LNCAP (cell line): ENCODE data around the gene TLR10.

ENCODE experiments used
- CTCF ChIP-seq: fragments of 450-650 bp; IDR thresholded peaks from 2 replicates; pipeline ENCODE4 v1.5.1; 2017; ENCODE audit warnings: mild to moderate bottlenecking

TLR10 gene

GRCh38 chr4:38780833-38781484, 1.8 kb downstream of the TLR10 start:
- no peak for TF ChIP-seq CTCF

DNA sequence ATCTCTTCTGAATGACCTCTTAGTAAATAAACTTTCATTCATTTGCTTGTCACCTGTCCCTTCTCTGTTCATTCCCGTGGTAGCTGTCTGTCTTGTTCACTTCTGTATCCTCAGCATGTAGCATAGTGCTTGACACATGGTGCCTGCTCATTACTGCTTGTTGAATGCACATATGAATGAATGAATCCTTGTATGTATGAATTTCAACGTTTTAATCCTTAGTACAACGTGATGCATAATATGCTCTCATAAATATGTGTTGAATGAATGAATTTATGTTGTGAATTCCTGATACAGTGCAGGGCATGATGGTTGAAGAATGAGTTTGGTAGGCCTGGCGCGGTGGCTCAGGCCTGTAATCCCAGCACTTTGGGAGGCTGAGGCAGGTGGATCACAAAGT, 3.0 kb downstream of the TLR10 start:
- no peak for TF ChIP-seq CTCF

GRCh38 chr4:38775326-38775725, 7.5 kb downstream of the TLR10 start:
- TF ChIP-seq CTCF, result no peak

- no peak for TF ChIP-seq CTCF
Observed at GRCh38 chr4:38774181-38774955, 8.4 kb downstream of the TLR10 start.

- no peak for TF ChIP-seq CTCF
Observed at GRCh38 chr4:38769857-38770256, 12.9 kb downstream of the TLR10 start.

DNA sequence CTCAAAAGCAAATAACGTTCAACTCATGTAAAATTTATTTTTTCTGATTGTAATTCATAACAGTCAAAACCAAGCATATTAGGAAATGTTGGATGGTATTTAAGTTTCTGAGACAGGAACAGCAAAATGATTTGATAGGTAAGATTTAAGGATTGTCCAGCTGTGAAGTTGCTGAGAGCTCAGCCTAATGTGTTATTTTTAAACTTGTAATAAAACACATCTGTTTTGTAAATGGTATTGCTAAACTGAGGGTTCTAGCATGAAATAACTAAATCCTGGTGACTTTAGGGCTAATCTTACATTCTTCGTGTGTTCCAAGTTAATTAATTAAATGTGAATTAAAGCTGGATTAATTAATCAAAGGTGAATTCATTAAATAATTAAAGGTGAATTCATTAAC, 13.3 kb downstream of the TLR10 start:
- TF ChIP-seq CTCF, result no peak

DNA sequence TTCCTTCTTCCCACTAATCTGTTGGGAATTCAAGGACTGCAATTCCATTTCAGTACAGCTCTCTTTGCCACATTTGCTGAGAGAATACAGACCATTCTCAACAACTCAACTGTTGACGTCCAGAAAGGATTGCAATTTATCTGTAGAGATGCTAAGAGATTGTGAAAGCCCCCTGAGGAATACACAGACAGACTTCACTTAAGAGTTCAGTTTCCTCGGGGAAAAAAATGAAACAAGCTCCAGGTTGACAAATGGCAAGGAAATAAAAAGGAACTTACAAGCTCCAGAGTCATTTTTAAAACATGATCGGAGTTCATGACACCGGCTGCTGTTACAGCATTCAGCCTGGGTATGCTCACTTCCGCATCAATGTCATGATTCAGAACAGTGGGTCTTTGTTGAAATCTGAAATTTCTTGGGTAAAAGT, 13.8 kb downstream of the TLR10 start:
- no peak for TF ChIP-seq CTCF
